H1 (cell line): ENCODE results near the gene TTC23. TPM values are rescaled to one million over a fixed set of nuclear protein-coding genes. Genes with fewer than 3 reads are reported as not detected.

Experiments used
- CTBP2 ChIP-seq: IDR thresholded peaks from 2 replicates; pipeline ENCODE4 v1.7.0; 2011; ENCODE audit warnings: borderline replicate concordance, mild to moderate bottlenecking, moderate library complexity, mixed read lengths, low read length; ENCODE audit not compliant: insufficient read depth, insufficient read length
- GTF2F1 ChIP-seq: IDR thresholded peaks from 2 replicates; pipeline ENCODE4 v1.6.1; 2012; ENCODE audit warnings: low read depth, low read length, improper control_type of control experiment, borderline replicate concordance
- SIN3A ChIP-seq, 2 experiments: IDR thresholded peaks in 1 of 2; conservative IDR thresholded peaks in 1 of 2; 2 replicates each; pipeline ENCODE4 v1.6.1; 2011 to 2012; ENCODE audit warnings: low read length in 2 of 2, improper control_type of control experiment in 1 of 2, low read depth in 1 of 2, mild to moderate bottlenecking in 1 of 2
- polyA plus RNA-seq, 7 experiments: library from polyadenylated mRNA; depleted of rRNA in 3 of 7; stranded (reverse) in 5 of 7; unstranded in 2 of 7; fragments of >200 nt in 5 of 7; fragments of 200-250 nt in 2 of 7; gene quantifications; 1 replicate in 5 of 7; 2 replicates in 1 of 7; 4 replicates in 1 of 7; pipeline versions ENCODE4 v1.2.1 to v1.2.3, GENCODE V29; 2011 to 2013; ENCODE audit warnings: missing spikeins in 2 of 7, mixed read lengths in 2 of 7
- total RNA-seq: library from RNA; stranded (reverse); fragmentation: NEBNext Ultra II Directional; extraction: Animal tissue kit (Norgen Biotek cat#: 25700); gene quantifications from 2 replicates; pipeline ENCODE4 v1.2.1, GENCODE V29; 2021

TTC23 gene
- total and polyA plus RNA-seq, 2 of the 8 experiments (the other 6 are each of a cell fraction or from before 2014, with no cell fraction given): 4.8 to 23.0 TPM

- no peak for TF ChIP-seq CTBP2
- no peak for TF ChIP-seq GTF2F1
- TF ChIP-seq SIN3A (conservative IDR thresholded peaks at IDR 0.05 in 1 of 2, IDR thresholded peaks at IDR 0.05 in 1 of 2; ENCODE audit: low read depth in 1 of 2, low read length in 2 of 2): no peak
Measured at GRCh38 chr15:99138491-99138982, 110.8 kb downstream of the TTC23 start (continued).
